Panc1 (cell line): Measurements from ENCODE around the gene METAP1. TPM values are rescaled to one million over a fixed set of nuclear protein-coding genes. Genes with fewer than 3 reads are reported as not detected.

Experiments used
- ATAC-seq: fragments of 200-7000 bp; cut with Tn5 transposase; 2 replicates; pipeline ENCODE4 v1.9.1; 2020; ENCODE audit warnings: mild to moderate bottlenecking, moderate library complexity
- Bru-seq: library from RNA; stranded (reverse); fragments of 400-500 nt; gene quantifications from one replicate; lab custom pipeline; 2021; lab: Mats Ljungman, UMichigan
- BruChase-seq, 2 experiments: library from RNA; stranded (reverse); fragments of 400-500 nt; gene quantifications; one replicate each; lab custom pipeline; 2021; lab: Mats Ljungman, UMichigan
- BruUV-seq: library from RNA; stranded (reverse); fragments of 400-500 nt; replicated peaks from 2 replicates; lab custom pipeline; 2021; lab: Mats Ljungman, UMichigan
- CTCF ChIA-PET: fragments of 300-600 bp; sonication (Branson Sonifier 250); formaldehyde crosslinking; loops from one replicate; lab custom pipeline; 2022; ENCODE audit warnings: antibody characterized with exemption; lab: Charles Lee
- POLR2A ChIA-PET: fragments of 300-600 bp; sonication (Branson Sonifier 250); formaldehyde crosslinking; loops from one replicate; lab custom pipeline; 2022; ENCODE audit warnings: antibody characterized with exemption; lab: Charles Lee
- DNase-seq: peaks from one replicate; pipeline ENCODE4 v3.0.0-alpha.2; 2010; ENCODE audit warnings: low read depth, low spot score
- H3K27ac ChIP-seq: 2 replicates; pipeline ENCODE4 v1.5.1; 2011; ENCODE audit warnings: mild to moderate bottlenecking, low read length, inconsistent platforms
- H3K27me3 ChIP-seq: fragments of 200-500 bp; sonication (Bioruptor generic); 2 replicates; pipeline ENCODE4 v1.6.0; 2014; ENCODE audit warnings: low read length, inconsistent platforms; ENCODE audit not compliant: control insufficient read depth, insufficient read depth
- H3K36me3 ChIP-seq: fragments of 200-500 bp; sonication (Bioruptor generic); 2 replicates; pipeline ENCODE4 v1.5.1; 2014; ENCODE audit warnings: inconsistent platforms, mild to moderate bottlenecking, low read length, moderate library complexity; ENCODE audit not compliant: control insufficient read depth, insufficient read depth
- H3K4me1 ChIP-seq: 2 replicates; pipeline ENCODE4 v1.5.1; 2011; ENCODE audit warnings: inconsistent platforms, mild to moderate bottlenecking, low read length, moderate library complexity; ENCODE audit not compliant: control insufficient read depth, insufficient read depth
- H3K4me3 ChIP-seq, 2 experiments: 2 replicates each; pipeline ENCODE4 v1.5.1; 2011 to 2012; ENCODE audit warnings: low read depth in 2 of 2, low read length in 2 of 2, mild to moderate bottlenecking in 2 of 2, inconsistent platforms in 1 of 2, moderate library complexity in 1 of 2
- H3K9me3 ChIP-seq: fragments of 200-500 bp; sonication (Bioruptor generic); 2 replicates; pipeline ENCODE4 v1.5.1; 2014; ENCODE audit warnings: low read depth, mild to moderate bottlenecking, inconsistent platforms, low read length, moderate library complexity; ENCODE audit not compliant: control insufficient read depth, insufficient read depth
- CTCF ChIP-seq: fragments of 450-650 bp; IDR thresholded peaks from 2 replicates; pipeline ENCODE4 v1.5.1; 2017; ENCODE audit warnings: mild to moderate bottlenecking
- POLR2AphosphoS5 ChIP-seq: IDR thresholded peaks from 2 replicates; pipeline ENCODE4 v1.6.1; 2012; ENCODE audit warnings: mild to moderate bottlenecking, low read depth, low read length, moderate library complexity
- REST ChIP-seq, 2 experiments: IDR thresholded peaks; 2 replicates each; pipeline ENCODE4 v1.6.1; 2011 to 2012; ENCODE audit warnings: low read depth in 2 of 2, control low read depth in 1 of 2, low read length in 1 of 2, mild to moderate bottlenecking in 1 of 2, moderate library complexity in 1 of 2; ENCODE audit not compliant: insufficient read depth in 1 of 2
- SIN3A ChIP-seq: IDR thresholded peaks from 2 replicates; pipeline ENCODE4 v1.6.1; 2012; ENCODE audit warnings: low read depth, mild to moderate bottlenecking, low read length, moderate library complexity, borderline replicate concordance; ENCODE audit not compliant: insufficient read depth
- TCF7L2 ChIP-seq: IDR thresholded peaks from 2 replicates; pipeline ENCODE4 v1.6.1; 2011; ENCODE audit warnings: mild to moderate bottlenecking, low read depth, low read length, inconsistent platforms
- in situ Hi-C: cut with HindIII; loops from 2 replicates; pipeline ENCODE4 v1.10.0; 2016; ENCODE audit warnings: low sequenced_read_pairs, low pct_unique_long_range_greater_than_20kb
- intact Hi-C: fragments of 100-400 bp; cut with micrococcal nuclease; formaldehyde crosslinking; loops from one replicate; pipeline ENCODE4 v1.10.0; 2022; ENCODE audit not compliant: unreplicated experiment
- long read RNA-seq: library from polyadenylated mRNA; unstranded; transcript quantifications from one replicate; pipeline ENCODE4 v2.0.0, GENCODE V29; 2021; ENCODE audit not compliant: unreplicated experiment
- polyA plus RNA-seq: library from polyadenylated mRNA; unstranded; fragments of >200 nt; gene quantifications from one replicate; pipeline ENCODE4 v1.2.1, GENCODE V29; 2012; ENCODE audit warnings: missing spikeins; ENCODE audit not compliant: insufficient read length
- total RNA-seq: library from RNA; stranded (reverse); gene quantifications from one replicate; pipeline ENCODE4 v1.2.1, GENCODE V29; 2021; ENCODE audit not compliant: unreplicated experiment

Gene METAP1
- total RNA-seq: 51.9 TPM
- polyA plus RNA-seq: 100 TPM
- Bru-seq, nascent RNA: percentile 86 among the genes with signal in this experiment
- BruChase-seq, experiment 1, labeled RNA remaining after a 2-hour chase: percentile 79 among the genes with signal in this experiment
- BruChase-seq, experiment 2, labeled RNA remaining after a 6-hour chase: percentile 84 among the genes with signal in this experiment
- long read RNA-seq, transcript METAP1-201 (11 exons, 2,791 nt): major isoform, 88 of 146 reads
- long read RNA-seq, partial matches to known transcripts: 39 of 146 reads
- long read RNA-seq, other reads (novel, unspliced or antisense): 19 of 146 reads

GRCh38 chr4:98995183-98996055, at the start of gene METAP1:
TSS of gene METAP1 (plus strand) at chr4:98995721. CDS start at chr4:98995754, 33 bp downstream.
- intact Hi-C loops: loop anchor here (5.0 kb wide), 1 partner anchor 62 kb away; no protein-coding TSS in a partner anchor
- peaks cover 2% of the 10 kb centered on the region; the same call in 1 of the 2 replicates for H3K36me3 ChIP-seq
- ChIA-PET CTCF (interaction anchor here (0.6 to 1.2 kb wide), 2 partner anchors 61 to 316 kb away, joined by 3 to 9 read pairs; no protein-coding TSS in a partner anchor), POLR2A (interaction anchor here (0.5 to 0.6 kb wide), 3 partner anchors 47 to 91 kb away, joined by 4 to 5 read pairs (median 4); no protein-coding TSS in a partner anchor)
- H3K9me3 ChIP-seq: no peaks in the 10 kb centered on the region
- H3K27me3 ChIP-seq: no peaks in the 10 kb centered on the region
- in situ Hi-C loops: no loop called here
- H3K4me3 ChIP-seq: peak within 1 kb of the TSS; percentile 73 to 81
- TF ChIP-seq TCF7L2: no peak
- peak; percentile 70 for TF ChIP-seq POLR2AphosphoS5
- TF ChIP-seq CTCF: peak; percentile 82
- no TSS peak for BruUV-seq
- peak; percentile 64 for DNase-seq
- peak; percentile 94 for ATAC-seq
- H3K27ac ChIP-seq: peak within 1 kb of the TSS; percentile 82
- peaks cover 12% of the 10 kb centered on the region for H3K4me1 ChIP-seq

- CTCF ChIA-PET: no interaction called here
- BruUV-seq: no TSS peak
- peak; percentile 63 for ATAC-seq
- H3K4me1 ChIP-seq: no peaks in the 10 kb centered on the region
- no peak for DNase-seq
- no peaks in the 10 kb centered on the region for H3K36me3 ChIP-seq
- in situ Hi-C loops: no loop called here
- no peaks in the 10 kb centered on the region for H3K9me3 ChIP-seq
- TF ChIP-seq SIN3A (no peak), TCF7L2 (no peak), CTCF (no peak), REST (IDR thresholded peaks at IDR 0.05; ENCODE audit: insufficient read depth in 1 of 2, low read depth in 2 of 2, low read length in 1 of 2) (no peak), POLR2AphosphoS5 (no peak)
- H3K27me3 ChIP-seq: no peaks in the 10 kb centered on the region
- POLR2A ChIA-PET: no interaction called here
- H3K27ac ChIP-seq: no peak overlapping the region
- no peak overlapping the region for H3K4me3 ChIP-seq
- intact Hi-C loops: no loop called here
Measured at GRCh38 chr4:98946359-98946758, 49.2 kb upstream of the METAP1 start.
